Anterior cingulate cortex (tissue), 58 donors: ENCODE data around the gene LRP2BP.

Experiments used
- DNase-seq, 58 donors: peaks; one replicate each; lab custom pipeline; 2025; lab: John Stamatoyannopoulos, UW

Gene LRP2BP

DNA sequence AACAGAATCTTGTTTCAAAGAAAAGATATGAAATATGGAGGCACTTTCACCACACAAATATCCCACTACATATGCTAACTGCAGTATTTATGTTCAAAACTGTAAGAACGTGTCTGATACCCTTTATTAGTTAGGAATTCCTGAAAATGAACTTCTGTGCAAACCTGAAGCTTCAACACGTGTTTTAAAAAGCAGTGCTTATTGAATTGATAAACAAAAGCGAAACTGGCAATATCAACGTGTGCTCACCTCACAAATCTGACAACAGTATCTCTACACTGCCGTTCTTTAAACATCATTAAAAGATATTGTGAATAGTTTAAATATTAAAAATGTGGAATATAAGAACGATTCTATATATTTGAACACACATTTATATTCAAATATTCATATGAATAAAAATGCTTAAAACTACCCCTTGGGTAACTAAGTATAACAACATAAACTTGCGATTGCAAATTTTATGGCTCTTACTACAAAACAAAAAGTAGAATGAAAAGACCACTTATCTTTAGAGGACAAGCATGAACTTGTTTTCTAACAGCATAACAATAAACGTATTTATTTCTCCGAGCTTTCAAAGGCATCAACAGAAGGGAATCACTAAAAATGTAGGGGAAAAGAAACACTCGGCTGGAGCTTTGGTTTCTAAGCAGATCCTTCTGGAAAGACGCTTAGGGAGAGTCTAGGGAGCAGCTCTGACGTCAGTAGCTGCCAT, at the start of gene LRP2BP:
LRP2BP (minus strand) TSS at position 687 of the 718 bp plus-strand sequence. CDS start 17,738 bp downstream, outside the sequence.
- no peak for DNase-seq

DNA sequence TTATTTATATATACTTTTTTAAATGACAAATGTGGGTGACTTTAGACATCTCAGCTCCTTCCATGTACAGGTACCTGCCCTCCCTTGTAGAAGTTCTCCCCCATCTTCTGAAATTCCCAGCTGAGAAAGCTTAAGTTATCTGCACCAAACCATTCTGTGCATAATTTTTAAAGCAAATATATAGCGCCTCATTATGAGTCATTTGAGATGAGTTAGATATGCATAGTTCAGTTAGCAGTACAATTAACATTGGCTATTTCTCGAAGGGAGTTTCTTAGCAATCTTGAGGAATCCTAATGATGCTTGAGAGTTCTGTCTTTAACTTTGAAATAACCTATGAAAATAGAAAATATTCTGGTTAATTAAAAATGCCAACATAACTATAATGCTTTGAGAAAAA, 49.5 kb upstream of the LRP2BP start:
- DNase-seq, result no peak

DNA sequence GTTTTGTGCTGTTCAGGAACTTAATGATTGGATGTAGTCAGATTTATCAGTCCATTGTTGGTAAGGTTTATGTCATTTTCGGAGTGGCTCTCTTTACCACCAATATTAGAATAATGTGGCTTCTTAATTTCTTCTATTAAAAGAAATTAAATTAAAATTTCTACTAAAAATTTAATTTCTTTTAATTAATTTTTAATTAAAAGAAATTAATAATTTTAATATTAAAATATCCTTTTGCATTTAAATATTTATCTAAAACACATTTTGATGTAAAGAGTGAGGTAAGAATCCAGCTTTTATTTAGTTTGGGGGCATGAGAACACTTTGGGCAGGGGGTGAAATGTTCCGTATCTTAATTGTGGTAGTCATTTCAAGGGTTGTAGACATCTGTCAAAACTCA, 45.8 kb upstream of the LRP2BP start:
- no peak for DNase-seq

DNA sequence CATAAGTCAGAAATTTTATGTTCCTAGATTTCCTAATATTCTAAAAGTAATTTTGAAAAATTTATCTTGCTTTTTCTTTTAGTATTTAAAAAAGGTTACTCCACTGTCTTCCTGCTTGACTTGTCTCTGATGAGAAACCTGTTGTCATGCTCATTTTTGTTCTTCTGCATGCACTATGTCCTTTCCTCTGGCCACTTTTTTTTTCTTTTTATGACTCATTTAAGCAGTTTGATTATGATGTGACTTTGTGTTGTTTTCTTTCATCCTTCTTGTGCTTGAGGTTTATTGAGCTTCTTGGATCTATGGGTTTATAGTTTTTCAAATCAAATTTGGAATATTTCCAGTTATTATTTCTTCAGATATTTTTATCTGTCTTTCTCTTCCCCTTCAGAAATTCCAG, 42.1 kb upstream of the LRP2BP start:
- no peak for DNase-seq

DNA sequence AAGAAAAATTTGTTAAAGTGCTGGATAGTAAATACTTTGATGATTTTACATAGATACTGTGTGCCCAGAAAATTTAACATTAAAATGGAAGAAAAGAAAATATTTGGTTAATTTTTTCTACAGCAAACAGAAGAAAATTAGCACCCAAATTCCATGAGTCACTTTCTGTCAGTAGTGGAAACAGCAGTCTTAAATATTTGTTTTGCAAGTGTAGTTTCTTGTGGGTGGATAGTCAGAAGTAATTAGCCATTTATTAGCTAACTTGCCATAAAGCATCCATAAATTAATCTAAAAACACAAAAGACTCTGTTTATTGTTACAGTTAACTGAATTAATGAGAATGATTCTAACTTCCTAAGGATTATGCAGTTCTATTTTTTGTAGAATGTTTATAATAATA, 39.7 kb upstream of the LRP2BP start:
- DNase-seq, result no peak

DNA sequence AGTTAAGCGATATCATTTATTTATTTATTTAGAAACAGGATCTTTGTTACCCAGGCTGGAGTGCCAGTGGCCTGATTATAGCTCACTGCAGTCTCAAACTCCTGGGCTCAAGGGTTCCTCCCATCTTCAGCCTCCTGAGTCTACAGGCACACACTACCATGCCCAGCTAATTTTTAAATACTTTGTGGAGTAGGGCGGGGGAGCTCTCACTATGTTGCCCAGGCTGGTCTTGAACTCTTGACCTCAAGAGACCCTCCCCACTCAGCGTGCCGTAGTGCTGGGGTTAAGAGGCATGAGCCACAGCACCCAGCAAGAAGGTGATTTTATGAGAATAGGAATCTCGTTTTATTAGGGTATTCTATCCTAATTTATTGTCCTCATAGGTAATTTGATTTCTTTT, 33.9 kb upstream of the LRP2BP start:
- no peak for DNase-seq

DNA sequence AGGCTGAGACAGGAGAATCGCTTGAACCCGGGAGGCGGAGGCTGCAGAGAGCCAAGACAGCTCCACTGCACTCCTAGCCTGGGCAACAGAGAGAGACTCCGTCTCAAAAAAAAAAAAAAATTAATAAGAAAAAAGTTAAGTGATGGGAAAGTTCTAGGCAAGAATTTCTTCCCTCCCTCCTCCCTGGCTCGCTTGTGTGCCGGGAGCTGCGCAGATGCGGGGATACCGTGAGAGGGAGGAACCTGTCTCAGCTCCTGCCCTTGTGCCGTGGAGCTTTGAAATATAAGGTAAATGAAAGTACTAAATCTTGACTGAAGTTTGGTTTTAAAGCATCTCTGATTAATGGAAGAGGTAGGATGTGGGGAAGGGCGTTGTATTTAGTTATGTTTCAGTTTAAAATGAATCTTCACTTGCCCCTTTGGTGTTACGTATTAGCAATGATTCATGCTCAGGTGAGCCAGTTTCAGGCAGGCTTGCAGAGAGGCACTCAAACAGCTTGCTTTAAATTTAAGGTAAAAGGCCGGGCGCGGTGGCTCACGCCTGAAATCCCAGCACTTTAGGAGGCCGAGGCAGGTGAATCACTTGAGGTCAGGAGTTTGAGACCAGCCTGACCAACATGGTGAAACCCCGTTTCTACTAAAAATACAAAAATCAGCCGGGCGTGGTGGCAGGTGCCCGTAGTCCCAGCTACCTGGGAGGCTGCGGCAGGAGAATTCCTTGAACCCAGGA, 31.4 kb upstream of the LRP2BP start:
- peak in 1 of 58 donors; percentile 15 for DNase-seq

DNA sequence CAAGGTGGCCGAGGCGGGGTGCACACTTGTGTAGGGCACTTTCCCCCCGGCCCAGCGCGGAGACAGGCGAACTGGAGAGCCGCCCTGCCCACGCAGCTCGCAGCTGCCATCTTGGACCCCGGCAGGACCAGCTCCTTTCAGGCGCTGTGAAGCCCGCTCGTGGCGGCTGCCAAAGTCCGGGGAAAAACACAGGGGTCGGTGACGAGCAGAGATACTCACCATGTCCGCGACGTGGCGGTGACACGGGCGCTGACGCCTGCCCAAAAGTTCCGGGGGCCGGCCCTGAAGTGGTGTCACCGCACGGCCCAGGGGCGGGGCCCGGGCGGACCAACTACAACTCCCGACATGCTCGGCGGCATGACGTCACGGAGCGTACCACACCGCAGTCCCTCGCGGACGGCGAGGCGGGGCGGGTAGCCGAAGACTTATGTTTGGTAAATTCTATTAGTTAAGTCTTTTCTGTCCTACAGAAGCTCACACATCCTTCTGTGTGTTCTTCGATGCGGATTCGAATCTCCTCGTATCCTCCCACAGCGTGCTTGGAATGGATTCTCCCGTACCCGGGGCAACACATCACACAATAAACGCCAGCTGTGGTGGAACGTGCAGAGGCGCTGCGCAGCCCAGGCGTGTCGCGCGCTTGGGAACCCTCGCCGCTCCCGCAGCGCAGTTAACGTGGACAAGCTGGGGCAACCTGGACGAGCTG, 30.1 kb upstream of the LRP2BP start, which contains the start of gene UFSP2:
UFSP2 (minus strand) TSS at position 318 of the 706 bp plus-strand sequence; CDS start at position 222, 96 bp downstream.
- DNase-seq, result peak; percentile 32 to 96 (median 86)

DNA sequence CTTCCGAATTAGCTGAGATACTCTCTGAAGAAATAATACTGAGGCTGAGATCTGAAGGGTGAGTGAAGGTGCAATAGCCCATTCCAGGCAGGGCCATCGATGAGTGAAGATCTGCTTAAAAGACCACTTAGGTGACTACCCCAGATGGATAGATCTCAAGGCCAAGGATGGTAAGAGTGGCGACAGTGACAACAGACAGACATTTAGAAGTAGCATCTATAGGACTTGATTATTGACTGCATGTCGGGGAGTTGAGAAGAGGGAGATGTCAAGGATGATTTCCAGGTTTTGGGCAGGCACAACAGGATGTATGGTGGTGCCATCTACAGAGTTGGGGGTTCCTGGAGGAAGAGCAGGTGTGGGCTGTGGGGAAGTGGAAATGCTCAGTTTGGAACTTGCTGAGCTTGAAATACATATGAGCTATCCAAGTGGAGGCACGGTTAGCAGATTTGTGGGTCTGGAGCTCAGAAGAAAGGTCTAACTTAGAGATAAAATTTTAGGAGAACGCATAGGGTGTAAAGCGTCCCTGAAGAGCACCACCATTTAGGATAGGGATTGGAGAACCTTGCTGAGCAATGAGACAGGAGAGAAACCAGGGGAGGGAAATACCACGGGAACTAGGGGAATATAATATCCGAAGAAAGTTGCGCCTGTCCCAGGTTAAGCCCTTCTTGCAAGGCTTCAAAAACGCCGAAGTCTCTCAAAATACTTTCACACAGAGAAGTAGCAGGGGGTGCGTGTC, 29.4 kb upstream of the LRP2BP start:
- peak in 6 of 58 donors; percentile 9 to 62 (median 34) for DNase-seq

DNA sequence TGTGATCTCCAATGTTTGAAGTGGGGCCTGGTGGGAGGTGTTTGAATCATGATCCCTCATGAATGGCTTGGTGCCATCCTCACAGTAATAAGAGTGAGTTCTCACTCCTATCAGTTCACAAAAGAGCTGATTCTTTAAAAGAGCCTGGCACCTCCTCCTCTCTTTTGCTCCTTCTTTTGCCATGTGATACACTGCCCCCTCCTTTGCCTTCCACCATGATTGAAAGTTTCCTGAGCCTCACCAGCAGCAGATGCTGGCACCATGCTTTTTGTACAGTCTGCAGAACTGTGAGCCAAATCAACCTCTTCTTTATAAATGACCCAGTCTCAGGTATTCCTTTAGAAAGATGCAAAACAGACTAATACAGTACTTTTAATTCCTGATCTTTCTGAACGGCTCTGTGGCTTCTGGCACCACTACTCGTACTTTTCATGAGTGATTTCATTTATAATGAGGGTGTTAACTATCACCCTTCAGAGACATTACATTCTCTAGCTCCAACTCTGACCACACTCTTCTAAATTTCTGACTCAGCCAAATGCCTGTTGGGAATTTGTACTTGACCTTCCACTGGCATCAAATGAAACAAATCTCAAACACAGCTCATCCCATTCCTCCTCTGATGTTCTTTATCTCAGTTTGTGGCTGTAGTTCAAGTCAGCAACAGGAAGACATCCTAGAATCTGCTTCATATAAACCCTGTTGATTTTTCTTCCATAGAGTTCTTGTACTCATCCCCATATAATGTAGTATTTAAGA, 25.8 kb upstream of the LRP2BP start:
- DNase-seq, result peak in 2 of 58 donors; percentile 3 to 13

DNA sequence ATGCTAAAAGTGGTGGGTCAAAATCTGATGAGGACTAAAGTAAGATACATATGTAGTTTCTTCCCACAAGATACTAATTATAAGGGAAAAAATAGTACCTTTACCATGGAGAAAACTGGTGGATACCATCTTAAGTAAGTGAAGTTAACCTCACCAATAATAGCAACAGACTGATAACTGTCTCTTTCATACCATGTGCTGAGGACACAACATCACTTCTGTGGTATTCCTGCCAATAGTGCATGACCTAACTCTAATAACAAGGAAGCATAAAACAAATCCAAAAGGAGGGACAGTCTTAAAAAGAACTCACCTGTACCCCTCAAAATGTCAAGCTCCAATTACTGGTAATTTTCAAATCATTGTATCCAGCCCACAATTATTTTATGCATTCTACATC, 21.2 kb upstream of the LRP2BP start:
- no peak for DNase-seq

DNA sequence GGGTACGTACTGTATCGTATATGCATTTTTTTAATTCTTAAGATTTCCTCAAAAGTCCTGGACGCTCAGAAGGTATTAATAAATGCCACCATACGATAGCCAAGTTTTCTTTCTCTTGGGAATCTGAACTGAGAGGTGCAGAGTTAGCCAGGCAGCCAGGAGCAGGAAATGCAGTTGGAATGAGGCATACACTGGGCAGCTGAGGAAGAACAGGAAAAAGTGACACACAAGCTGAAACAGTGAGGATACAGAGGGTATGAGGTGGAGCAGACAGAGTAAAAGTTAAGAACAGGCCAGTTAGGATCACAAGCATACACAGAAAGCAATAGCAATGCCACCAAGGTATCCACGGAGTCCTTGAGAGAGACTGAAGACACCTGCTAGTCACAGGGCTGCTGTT, 16.7 kb upstream of the LRP2BP start:
- no peak for DNase-seq

DNA sequence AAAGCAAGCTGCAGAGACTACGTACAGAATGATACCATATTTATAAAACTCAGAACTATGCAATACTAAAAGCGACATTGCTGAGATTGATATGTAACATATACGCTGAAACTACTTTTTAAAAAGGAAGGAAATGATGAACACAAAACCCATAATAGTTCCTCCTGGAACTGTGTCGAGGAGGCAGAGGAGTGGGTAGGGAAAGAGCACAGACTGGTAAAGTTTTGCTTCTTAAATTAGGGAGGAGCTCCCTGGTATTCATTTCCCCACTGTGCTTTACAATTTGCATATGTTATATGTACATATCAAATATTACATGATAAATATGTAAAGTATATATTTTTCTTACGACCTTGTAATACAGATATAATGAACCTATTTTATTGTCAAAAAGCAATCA, 16.1 kb upstream of the LRP2BP start:
- no peak for DNase-seq

DNA sequence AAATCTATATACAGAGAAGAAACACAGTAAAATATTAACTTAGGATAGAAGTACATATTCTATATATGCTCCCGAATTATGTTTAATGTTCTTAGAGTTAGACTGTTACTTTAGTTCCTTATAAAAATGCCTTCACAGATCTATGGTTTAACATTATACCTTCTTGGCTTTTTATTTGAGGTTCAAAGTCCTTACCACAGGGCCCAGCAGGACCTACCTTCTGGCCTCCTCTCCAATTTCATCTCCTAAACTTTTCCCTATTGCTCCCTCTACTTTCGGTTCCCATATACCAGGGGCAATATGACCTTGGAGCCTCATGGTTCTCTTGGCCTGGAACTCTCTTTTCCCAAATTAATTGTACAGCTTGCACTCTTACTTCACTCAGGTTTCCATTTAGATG, 12.7 kb upstream of the LRP2BP start:
- DNase-seq, result no peak

DNA sequence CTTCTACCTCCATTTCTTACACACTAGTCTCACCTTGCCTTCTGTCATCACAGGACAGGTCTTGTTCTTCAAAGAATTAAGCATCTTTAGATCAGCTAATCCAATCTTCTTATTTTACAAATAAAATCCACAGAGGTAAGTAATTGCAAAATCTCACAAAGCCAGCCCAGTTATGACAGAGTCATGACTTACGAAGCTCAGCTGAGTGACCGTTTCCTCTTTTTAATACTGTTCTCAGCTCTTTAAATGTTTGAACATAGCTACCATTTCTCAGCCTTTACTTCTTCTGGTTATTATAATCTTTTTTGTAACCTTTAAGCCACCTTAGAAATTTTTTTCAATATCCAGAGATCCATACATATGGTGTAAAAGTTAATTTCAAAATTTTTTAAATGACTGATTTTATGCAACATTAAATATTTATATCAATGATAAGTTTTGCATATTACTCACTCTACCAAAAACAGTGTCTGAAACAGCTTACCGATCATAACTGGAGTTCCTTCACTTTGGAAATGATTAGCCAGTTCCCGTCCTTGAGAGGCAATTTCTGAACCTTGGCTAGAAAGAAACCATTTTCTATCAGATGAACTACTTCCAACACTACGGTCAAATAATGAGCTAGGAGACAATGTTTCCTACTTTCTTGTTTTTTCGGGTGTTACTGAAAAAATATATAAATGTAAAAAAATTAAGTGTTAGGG, 9.7 kb upstream of the LRP2BP start:
- no peak for DNase-seq

DNA sequence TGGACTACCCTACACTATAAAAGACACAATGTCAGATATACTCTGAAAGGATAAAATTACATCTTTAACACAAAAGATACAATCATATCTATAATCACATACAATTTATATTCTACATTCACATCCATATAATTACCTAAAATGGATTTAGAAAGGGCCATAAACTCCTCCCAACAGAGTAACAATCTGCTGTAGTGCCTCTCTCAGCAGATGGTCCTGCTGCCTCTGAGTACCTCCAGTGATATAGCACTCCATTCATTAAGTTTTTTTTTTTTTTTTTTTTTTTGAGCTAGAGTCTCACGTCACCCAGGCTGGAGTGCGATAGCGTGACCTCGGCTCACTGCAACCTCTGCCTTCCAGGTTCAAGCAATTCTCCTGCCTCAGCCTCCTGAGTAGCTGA, 8.3 kb upstream of the LRP2BP start:
- no peak for DNase-seq

DNA sequence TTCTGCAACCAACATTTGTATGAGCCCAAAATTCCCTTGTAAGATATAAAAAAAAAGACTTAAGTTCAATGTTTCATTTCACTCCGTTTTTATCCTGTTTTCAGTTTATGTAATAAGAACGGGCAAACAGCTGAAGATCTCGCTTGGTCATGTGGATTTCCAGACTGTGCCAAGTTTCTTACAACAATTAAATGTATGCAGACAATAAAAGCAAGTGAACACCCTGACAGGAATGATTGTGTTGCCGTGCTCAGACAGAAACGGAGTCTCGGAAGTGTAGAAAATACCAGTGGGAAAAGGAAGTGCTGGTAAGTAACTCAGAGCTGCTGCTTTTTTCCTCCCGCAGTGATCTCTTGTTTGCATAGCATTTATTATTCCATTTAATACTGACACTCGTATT, 3.7 kb upstream of the LRP2BP start:
- peak in 1 of 58 donors; percentile 3 for DNase-seq

DNA sequence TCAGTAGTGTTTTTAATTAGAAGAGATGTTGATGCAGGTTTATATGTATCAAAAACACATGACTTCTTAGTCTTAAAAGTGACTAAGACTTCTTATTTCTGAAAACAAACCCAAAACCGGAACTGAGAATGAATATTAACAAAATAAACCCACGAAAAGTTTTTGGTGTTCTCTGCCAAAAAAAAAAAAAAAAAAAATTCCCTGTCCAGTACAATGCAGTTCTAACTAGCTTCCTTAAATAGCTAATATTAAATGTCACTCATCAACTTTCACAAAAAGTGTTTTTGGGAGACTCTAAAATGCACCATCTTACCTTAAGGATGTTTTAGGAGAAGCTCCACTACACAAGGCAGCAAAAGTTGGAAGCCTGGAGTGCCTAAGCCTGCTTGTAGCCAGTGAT, 2.9 kb upstream of the LRP2BP start:
- DNase-seq, result no peak

DNA sequence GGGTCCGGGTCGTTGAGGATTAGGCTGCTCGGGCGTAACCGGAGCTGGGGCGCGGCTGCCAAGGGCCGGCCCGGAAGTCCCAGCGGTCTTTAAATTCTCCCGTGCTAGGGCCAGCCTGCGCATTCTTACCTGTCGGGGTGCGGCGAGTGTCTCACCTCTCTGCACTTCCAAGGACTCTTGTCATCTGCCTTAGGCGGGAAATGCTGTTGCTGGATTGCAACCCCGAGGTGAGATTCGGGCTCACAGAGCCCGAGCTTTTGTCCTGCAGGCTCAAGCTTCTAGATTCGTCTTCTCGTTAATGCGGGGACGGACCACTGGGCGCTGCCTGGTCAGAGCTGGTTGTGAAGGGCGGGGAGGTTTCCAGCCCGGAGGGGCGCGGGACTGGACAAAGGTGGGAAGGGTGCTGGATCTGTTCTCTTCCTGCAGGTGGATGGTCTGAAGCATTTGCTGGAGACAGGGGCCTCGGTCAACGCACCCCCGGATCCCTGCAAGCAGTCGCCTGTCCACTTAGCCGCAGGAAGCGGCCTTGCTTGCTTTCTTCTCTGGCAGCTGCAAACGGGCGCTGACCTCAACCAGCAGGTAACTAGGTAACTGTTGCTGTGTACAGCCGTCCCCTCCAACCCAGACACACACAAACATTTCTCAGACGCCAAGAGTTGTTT, 1.1 kb upstream of the LRP2BP start, which contains the start of gene ANKRD37:
ANKRD37 (plus strand) TSS at position 118 of the 662 bp plus-strand sequence; CDS start at position 201, 83 bp downstream.
- DNase-seq, result peak in 38 of 58 donors; percentile 16 to 79 (median 54)
